HUES48 (cell line): ENCODE data around the gene SLC6A3.

Experiments used
- H3K27ac ChIP-seq: one replicate; pipeline ENCODE4 v1.7.0; 2013; ENCODE audit warnings: low read depth, low read length, inconsistent platforms
- H3K27me3 ChIP-seq: 2 replicates; pipeline ENCODE4 v1.6.1; 2013; ENCODE audit warnings: mild to moderate bottlenecking, low read length; ENCODE audit not compliant: control insufficient read depth, insufficient read depth
- H3K36me3 ChIP-seq: 2 replicates; pipeline ENCODE4 v1.6.1; 2013; ENCODE audit warnings: low read length; ENCODE audit not compliant: control insufficient read depth, insufficient read depth
- H3K4me1 ChIP-seq: 2 replicates; pipeline ENCODE4 v1.6.1; 2013; ENCODE audit warnings: mild to moderate bottlenecking, low read length; ENCODE audit not compliant: control insufficient read depth, insufficient read depth
- H3K4me3 ChIP-seq: 2 replicates; pipeline ENCODE4 v1.5.1; 2013; ENCODE audit warnings: mild to moderate bottlenecking, low read depth, low read length
- H3K9ac ChIP-seq: 2 replicates; pipeline ENCODE4 v1.6.1; 2013; ENCODE audit warnings: mild to moderate bottlenecking, low read depth, low read length, moderate library complexity
- H3K9me3 ChIP-seq: 2 replicates; pipeline ENCODE4 v1.6.1; 2013; ENCODE audit warnings: low read length; ENCODE audit not compliant: control insufficient read depth, insufficient read depth

SLC6A3 gene

DNA sequence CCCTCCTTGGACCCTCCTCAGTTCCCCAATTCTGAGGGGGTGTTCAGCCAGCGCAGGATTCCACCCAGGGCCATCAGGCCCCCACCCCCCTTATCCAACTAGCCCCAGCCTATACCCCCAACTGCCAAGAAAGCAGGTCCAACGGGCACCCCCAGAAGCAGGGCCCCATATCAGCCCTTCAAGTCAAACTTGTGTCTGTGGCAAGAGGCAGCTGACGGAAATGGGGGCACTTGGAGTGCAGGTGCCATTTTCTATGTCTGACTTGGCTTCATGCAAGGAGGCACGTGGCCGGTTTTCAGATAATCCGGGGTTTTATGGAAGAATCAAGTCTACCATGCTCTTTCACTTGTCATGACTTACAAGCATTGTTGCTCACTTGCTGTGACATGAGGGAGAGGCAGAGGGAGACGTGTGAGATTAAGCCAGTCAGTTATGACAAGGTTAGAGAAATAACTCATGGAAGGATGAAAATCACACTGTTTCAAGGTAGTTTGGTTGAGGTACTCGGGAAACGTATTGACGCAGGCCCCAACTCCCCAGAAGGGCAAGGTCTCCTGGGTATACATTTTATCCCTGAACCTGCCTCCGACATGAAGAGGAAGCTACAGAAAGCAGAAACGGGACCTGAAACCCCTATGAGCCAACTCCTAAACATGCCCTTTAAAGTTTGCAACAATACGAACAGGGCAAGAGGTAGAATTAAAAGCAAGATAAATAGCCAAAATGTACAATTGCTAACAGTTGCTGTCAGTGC, 73.8 kb downstream of the SLC6A3 start:
- H3K9me3 ChIP-seq, result no peaks in the 10 kb centered on the region
- no peaks in the 10 kb centered on the region for H3K36me3 ChIP-seq
- H3K4me3 ChIP-seq, result no peak overlapping the region
- H3K27ac ChIP-seq, result no peak overlapping the region
- H3K9ac ChIP-seq, result no peak overlapping the region
- 0 out of 2 replicates have a peak, but pooled peaks cover 2% of the 10 kb centered on the region for H3K4me1 ChIP-seq
- peaks cover 3% of the 10 kb centered on the region; the same call in 1 of the 2 replicates for H3K27me3 ChIP-seq

GRCh38 chr5:1370006-1370405, 75.2 kb downstream of the SLC6A3 start:
- Histone ChIP-seq H3K9me3 (no peaks in the 10 kb centered on the region), H3K27me3 (peaks cover 3% of the 10 kb centered on the region; the same call in 1 of the 2 replicates), H3K9ac (no peak overlapping the region), H3K4me1 (0 out of 2 replicates have a peak, but pooled peaks cover 2% of the 10 kb centered on the region), H3K4me3 (no peak overlapping the region), H3K27ac (no peak overlapping the region), H3K36me3 (no peaks in the 10 kb centered on the region)

DNA sequence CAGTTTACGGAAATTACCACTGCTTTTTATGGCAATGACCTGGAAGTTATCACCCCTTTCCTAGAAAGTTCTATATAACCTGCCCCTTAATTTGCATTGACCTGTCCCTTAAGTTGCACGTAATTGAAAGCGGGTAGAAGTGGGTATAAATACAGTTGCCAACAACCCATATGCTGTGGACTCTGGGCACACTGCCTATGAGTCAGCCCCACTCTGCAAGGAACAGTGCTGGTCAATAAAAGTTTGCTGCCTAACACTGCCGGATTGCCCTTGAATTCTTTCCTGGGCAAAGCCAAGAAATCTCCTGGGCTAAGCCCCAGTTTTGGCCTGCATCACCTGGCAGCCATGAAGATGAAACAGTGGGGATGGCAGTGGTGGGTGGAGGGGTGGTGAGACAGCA, 76.5 kb downstream of the SLC6A3 start:
- Histone ChIP-seq H3K27ac (no peak overlapping the region), H3K9me3 (no peaks in the 10 kb centered on the region), H3K27me3 (no peaks in the 10 kb centered on the region), H3K4me3 (no peak overlapping the region), H3K36me3 (no peaks in the 10 kb centered on the region), H3K4me1 (no peaks in the 10 kb centered on the region), H3K9ac (no peak overlapping the region)

DNA sequence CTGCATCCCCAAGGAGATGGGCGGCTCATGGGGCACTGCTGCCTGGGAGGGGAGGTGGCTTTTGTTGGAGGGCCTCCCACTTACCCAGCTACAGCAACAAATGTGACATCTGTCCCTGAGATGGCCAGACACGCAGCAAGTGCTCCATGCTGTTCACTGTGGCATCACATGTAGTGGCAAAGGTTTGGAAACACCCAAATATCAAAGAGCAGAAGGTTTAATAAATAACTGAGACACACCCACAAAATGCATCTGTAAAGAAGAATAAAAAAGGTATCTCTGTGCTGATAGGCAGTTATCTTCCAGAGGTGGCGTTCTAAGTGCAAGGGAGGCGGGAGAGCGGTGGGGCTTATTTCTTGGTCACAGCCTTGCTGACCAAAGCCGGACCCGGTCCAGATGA, 77.0 kb downstream of the SLC6A3 start:
- no peak overlapping the region for H3K4me3 ChIP-seq
- H3K9me3 ChIP-seq, result no peaks in the 10 kb centered on the region
- H3K27me3 ChIP-seq, result no peaks in the 10 kb centered on the region
- H3K9ac ChIP-seq, result no peak overlapping the region
- H3K27ac ChIP-seq, result no peak overlapping the region
- H3K36me3 ChIP-seq, result no peaks in the 10 kb centered on the region
- H3K4me1 ChIP-seq, result no peaks in the 10 kb centered on the region

- H3K9me3 ChIP-seq, result no peaks in the 10 kb centered on the region
- H3K9ac ChIP-seq, result no peak overlapping the region
- no peaks in the 10 kb centered on the region for H3K4me1 ChIP-seq
- H3K36me3 ChIP-seq, result no peaks in the 10 kb centered on the region
- no peak overlapping the region for H3K27ac ChIP-seq
- H3K27me3 ChIP-seq, result no peaks in the 10 kb centered on the region
- H3K4me3 ChIP-seq, result no peak overlapping the region
Observed at GRCh38 chr5:1367149-1367548, 78.1 kb downstream of the SLC6A3 start.

DNA sequence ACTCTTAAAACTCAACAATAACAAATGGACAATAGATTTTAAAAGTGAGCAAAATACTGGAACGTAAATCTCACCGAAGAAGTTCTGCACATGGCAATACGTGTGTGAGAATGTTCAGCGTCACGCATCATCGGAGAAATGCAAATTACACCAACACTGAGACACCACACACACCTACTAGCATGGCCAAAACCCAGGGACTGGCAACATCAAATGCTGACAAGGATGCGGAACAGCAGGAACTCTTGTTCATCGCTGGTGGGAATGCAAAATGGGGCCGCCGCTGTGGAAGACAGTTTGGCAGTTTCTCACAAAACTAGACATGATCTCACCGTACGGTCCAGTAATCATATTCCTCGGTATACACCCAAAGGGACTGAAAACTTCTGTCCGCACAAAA, 78.7 kb downstream of the SLC6A3 start:
- Histone ChIP-seq H3K9ac (no peak overlapping the region), H3K4me3 (no peak overlapping the region), H3K9me3 (no peaks in the 10 kb centered on the region), H3K4me1 (no peaks in the 10 kb centered on the region), H3K27me3 (no peaks in the 10 kb centered on the region), H3K36me3 (no peaks in the 10 kb centered on the region), H3K27ac (no peak overlapping the region)

- Histone ChIP-seq H3K9ac (no peak overlapping the region), H3K27me3 (no peaks in the 10 kb centered on the region), H3K9me3 (no peaks in the 10 kb centered on the region), H3K4me1 (no peaks in the 10 kb centered on the region), H3K27ac (no peak overlapping the region), H3K4me3 (no peak overlapping the region), H3K36me3 (no peaks in the 10 kb centered on the region)
Observed at GRCh38 chr5:1364211-1364610, 81.0 kb downstream of the SLC6A3 start.

- no peaks in the 10 kb centered on the region for H3K27me3 ChIP-seq
- H3K27ac ChIP-seq, result no peak overlapping the region
- no peak overlapping the region for H3K4me3 ChIP-seq
- H3K36me3 ChIP-seq, result no peaks in the 10 kb centered on the region
- no peaks in the 10 kb centered on the region for H3K9me3 ChIP-seq
- H3K4me1 ChIP-seq, result no peaks in the 10 kb centered on the region
- H3K9ac ChIP-seq, result no peak overlapping the region
Observed at GRCh38 chr5:1363581-1363980, 81.7 kb downstream of the SLC6A3 start.

DNA sequence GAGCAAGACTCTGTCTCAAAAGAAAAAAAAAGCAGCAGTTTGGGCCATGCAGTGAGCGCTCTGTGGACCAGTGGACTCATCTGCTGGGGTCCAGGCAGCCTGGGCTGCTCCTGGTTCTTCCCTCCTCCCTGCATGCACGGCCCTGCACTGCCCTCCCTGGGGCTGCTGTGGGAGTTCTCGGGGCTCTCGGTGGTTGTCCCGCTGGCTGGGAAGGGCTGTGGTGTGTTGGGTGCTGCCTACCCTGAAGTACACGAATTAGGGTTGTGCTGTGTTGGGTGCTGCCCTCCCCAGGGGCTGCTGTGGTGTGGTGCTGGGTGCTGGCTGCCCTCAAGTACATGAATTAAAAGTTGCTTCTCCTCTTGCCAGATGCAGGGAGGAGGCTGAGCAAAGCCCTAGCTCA, 82.1 kb downstream of the SLC6A3 start:
- Histone ChIP-seq H3K4me1 (no peaks in the 10 kb centered on the region), H3K4me3 (no peak overlapping the region), H3K36me3 (no peaks in the 10 kb centered on the region), H3K27me3 (no peaks in the 10 kb centered on the region), H3K27ac (no peak overlapping the region), H3K9ac (no peak overlapping the region), H3K9me3 (no peaks in the 10 kb centered on the region)

DNA sequence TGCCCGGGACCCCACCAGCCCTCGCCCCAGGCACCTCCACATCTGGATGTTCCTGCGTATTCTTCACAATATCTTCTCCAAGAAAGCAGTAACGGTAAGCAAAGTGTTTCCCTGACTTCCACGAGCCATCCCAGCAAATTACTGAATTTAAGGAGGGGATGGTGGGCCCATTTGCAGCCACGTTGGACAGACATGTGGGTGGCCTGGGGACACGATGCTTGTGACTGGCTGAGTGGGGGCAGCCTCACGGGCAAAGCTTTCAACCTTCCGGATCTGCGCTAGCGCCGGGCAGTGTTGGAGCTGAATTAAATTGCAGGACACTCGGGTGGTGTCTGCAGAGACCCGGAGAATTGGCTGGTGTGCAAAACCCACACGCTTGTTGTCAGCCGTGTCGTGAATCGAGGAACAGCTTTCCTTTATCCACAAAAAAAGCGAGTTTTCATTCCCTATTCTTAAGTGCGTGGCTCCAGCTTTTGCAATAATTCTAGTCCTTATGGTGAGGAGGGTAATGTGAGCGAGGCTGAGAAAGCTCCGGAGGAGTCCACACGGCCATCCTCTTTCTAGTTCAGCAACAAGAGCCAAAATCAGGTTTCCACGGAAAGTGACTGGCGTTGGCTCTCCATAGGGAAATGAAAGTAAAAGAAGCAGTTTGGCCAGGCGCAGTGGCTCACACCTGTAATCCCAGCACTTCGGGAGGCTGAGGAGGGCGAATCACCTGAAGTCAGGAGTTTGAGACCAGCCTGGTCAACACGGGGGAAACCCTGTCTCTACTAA, 82.8 kb downstream of the SLC6A3 start:
- no peak overlapping the region for H3K4me3 ChIP-seq
- H3K27me3 ChIP-seq, result no peaks in the 10 kb centered on the region

DNA sequence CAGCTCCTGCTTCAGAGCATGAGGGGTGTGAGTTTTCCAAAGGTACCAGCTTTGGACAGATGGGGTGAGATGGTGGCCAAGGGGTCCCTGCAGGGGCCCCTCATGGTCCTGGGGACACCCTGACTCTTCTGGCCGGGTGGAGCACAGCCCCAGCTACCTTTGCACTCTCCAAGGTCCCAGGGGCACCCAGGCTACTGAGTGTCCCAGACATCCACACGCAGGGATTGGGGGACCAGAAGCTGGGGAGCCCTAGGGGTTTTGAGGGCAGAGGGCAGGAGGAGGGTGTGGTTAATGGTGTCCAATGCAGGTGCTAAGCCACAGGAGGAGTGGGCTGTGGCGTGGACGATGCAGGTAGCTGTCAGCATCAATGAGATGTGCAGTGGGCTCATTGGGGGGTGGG, 84.4 kb downstream of the SLC6A3 start:
- H3K27ac ChIP-seq, result no peak overlapping the region
- no peaks in the 10 kb centered on the region for H3K9me3 ChIP-seq
- no peaks in the 10 kb centered on the region for H3K4me1 ChIP-seq
- H3K9ac ChIP-seq, result no peak overlapping the region
- no peak overlapping the region for H3K4me3 ChIP-seq
- H3K27me3 ChIP-seq, result no peaks in the 10 kb centered on the region
- H3K36me3 ChIP-seq, result no peaks in the 10 kb centered on the region

More for the DNA sequence above, 82.8 kb downstream of the SLC6A3 start:
- H3K36me3 ChIP-seq, result no peaks in the 10 kb centered on the region
- H3K9ac ChIP-seq, result no peak overlapping the region
- H3K4me1 ChIP-seq, result no peaks in the 10 kb centered on the region
- H3K9me3 ChIP-seq, result no peaks in the 10 kb centered on the region
- no peak overlapping the region for H3K27ac ChIP-seq
